H9 (cell line): ENCODE results near the gene TNFAIP8L1. TPM values are rescaled to one million over a fixed set of nuclear protein-coding genes. Genes with fewer than 3 reads are reported as not detected.

Experiments used
- DNase-seq: peaks from one replicate; pipeline ENCODE4 v3.0.0-alpha.2; 2017
- H2AFZ ChIP-seq: one replicate; pipeline ENCODE4 v1.6.1; 2013; ENCODE audit warnings: mild to moderate bottlenecking, low read length, control low read depth, moderate library complexity
- H2AK5ac ChIP-seq: 2 replicates; pipeline ENCODE4 v1.6.1; 2013; ENCODE audit warnings: low read length, control low read depth, mixed read lengths; ENCODE audit not compliant: insufficient read length
- H2BK120ac ChIP-seq: one replicate; pipeline ENCODE4 v1.6.1; 2013; ENCODE audit warnings: low read depth, mild to moderate bottlenecking, low read length, control low read depth, inconsistent platforms; ENCODE audit not compliant: poor library complexity, severe bottlenecking
- H2BK12ac ChIP-seq: 2 replicates; pipeline ENCODE4 v1.6.1; 2013; ENCODE audit warnings: low read length, control low read depth, mixed read lengths, low read depth; ENCODE audit not compliant: insufficient read length
- H2BK15ac ChIP-seq: 2 replicates; pipeline ENCODE4 v1.6.1; 2013; ENCODE audit warnings: low read depth, low read length, control low read depth
- H2BK20ac ChIP-seq: one replicate; pipeline ENCODE4 v1.6.1; 2013; ENCODE audit warnings: low read depth, mild to moderate bottlenecking, low read length, control low read depth, inconsistent platforms; ENCODE audit not compliant: poor library complexity, severe bottlenecking
- H2BK5ac ChIP-seq: 2 replicates; pipeline ENCODE4 v1.6.1; 2013; ENCODE audit warnings: low read length, control low read depth, mixed read lengths; ENCODE audit not compliant: insufficient read length
- H3K14ac ChIP-seq: 2 replicates; pipeline ENCODE4 v1.6.1; 2013; ENCODE audit warnings: low read length, control low read depth; ENCODE audit not compliant: insufficient read depth
- H3K18ac ChIP-seq: 2 replicates; pipeline ENCODE4 v1.6.1; 2013; ENCODE audit warnings: low read depth, mild to moderate bottlenecking, mixed read lengths, low read length, control low read depth; ENCODE audit not compliant: insufficient read length
- H3K23ac ChIP-seq: 2 replicates; pipeline ENCODE4 v1.6.1; 2013; ENCODE audit warnings: low read length, control low read depth, mixed read lengths, low read depth; ENCODE audit not compliant: insufficient read length
- H3K23me2 ChIP-seq: 2 replicates; pipeline ENCODE4 v1.6.1; 2013; ENCODE audit warnings: low read depth, mild to moderate bottlenecking, mixed read lengths, low read length, control low read depth; ENCODE audit not compliant: insufficient read length, poor library complexity, severe bottlenecking
- H3K27ac ChIP-seq: 2 replicates; pipeline ENCODE4 v1.5.1; 2013; ENCODE audit warnings: low read length, control low read depth, mixed read lengths, low read depth; ENCODE audit not compliant: insufficient read length
- H3K27me3 ChIP-seq: 2 replicates; pipeline ENCODE4 v1.6.1; 2013; ENCODE audit warnings: low read length, control low read depth, inconsistent platforms; ENCODE audit not compliant: insufficient read depth
- H3K4ac ChIP-seq: 2 replicates; pipeline ENCODE4 v1.6.1; 2013; ENCODE audit warnings: low read depth, mild to moderate bottlenecking, control low read depth, inconsistent platforms, low read length, moderate library complexity
- H3K4me1 ChIP-seq: 2 replicates; pipeline ENCODE4 v1.6.1; 2013; ENCODE audit warnings: low read length, control low read depth, inconsistent platforms; ENCODE audit not compliant: insufficient read depth
- H3K4me2 ChIP-seq: 2 replicates; pipeline ENCODE4 v1.6.1; 2013; ENCODE audit warnings: low read length, control low read depth, mixed read lengths; ENCODE audit not compliant: insufficient read length, insufficient read depth
- H3K56ac ChIP-seq: 2 replicates; pipeline ENCODE4 v1.6.1; 2013; ENCODE audit warnings: low read depth, mild to moderate bottlenecking, mixed read lengths, low read length, control low read depth; ENCODE audit not compliant: insufficient read length
- H3K79me1 ChIP-seq: 2 replicates; pipeline ENCODE4 v1.6.1; 2013; ENCODE audit warnings: low read depth, mild to moderate bottlenecking, moderate library complexity, low read length, control low read depth, inconsistent platforms; ENCODE audit not compliant: insufficient read depth, poor library complexity, severe bottlenecking
- H3K79me2 ChIP-seq: 2 replicates; pipeline ENCODE4 v1.6.1; 2013; ENCODE audit warnings: low read length, control low read depth, inconsistent platforms; ENCODE audit not compliant: insufficient read depth
- H3K9ac ChIP-seq: 2 replicates; pipeline ENCODE4 v1.6.1; 2013; ENCODE audit warnings: low read length, control low read depth, mixed read lengths; ENCODE audit not compliant: insufficient read length; ENCODE audit errors: extremely low read depth
- H3K9me3 ChIP-seq: one replicate; pipeline ENCODE4 v1.6.1; 2013; ENCODE audit warnings: low read depth, low read length, inconsistent platforms; ENCODE audit not compliant: control insufficient read depth
- H3T11ph ChIP-seq: one replicate; pipeline ENCODE4 v1.6.1; 2013; ENCODE audit warnings: mild to moderate bottlenecking, low read length, control low read depth, inconsistent platforms
- H4K20me1 ChIP-seq: one replicate; pipeline ENCODE4 v1.6.1; 2013; ENCODE audit not compliant: control insufficient read depth, insufficient read length, insufficient read depth
- H4K5ac ChIP-seq: 2 replicates; pipeline ENCODE4 v1.6.1; 2013; ENCODE audit warnings: low read depth, mild to moderate bottlenecking, mixed read lengths, low read length, control low read depth; ENCODE audit not compliant: insufficient read length
- H4K8ac ChIP-seq: replicated peaks from 2 replicates; pipeline ENCODE4 v1.6.1; 2013; ENCODE audit warnings: low read length, control low read depth, mixed read lengths, low read depth; ENCODE audit not compliant: insufficient read length
- H4K91ac ChIP-seq: 2 replicates; pipeline ENCODE4 v1.6.1; 2013; ENCODE audit warnings: low read depth, mild to moderate bottlenecking, moderate library complexity, mixed read lengths, low read length, control low read depth; ENCODE audit not compliant: insufficient read length
- H3K27ac Mint-ChIP-seq, 3 experiments: 2 replicates in 2 of 3; 3 replicates in 1 of 3; pipeline ENCODE4 v1.8.0; 2020 to 2021; ENCODE audit warnings: mixed read lengths in 3 of 3, mild to moderate bottlenecking in 1 of 3, moderate library complexity in 1 of 3
- H3K27me3 Mint-ChIP-seq: 2 replicates; pipeline ENCODE4 v1.8.0; 2021; ENCODE audit warnings: low read depth, mild to moderate bottlenecking, moderate library complexity, mixed read lengths
- H3K36me3 Mint-ChIP-seq, 3 experiments: 2 replicates in 2 of 3; 3 replicates in 1 of 3; pipeline ENCODE4 v1.8.0; 2020 to 2021; ENCODE audit warnings: low read depth in 3 of 3, mixed read lengths in 3 of 3; ENCODE audit not compliant: insufficient read depth in 1 of 3
- H3K4me1 Mint-ChIP-seq, 2 experiments: 2 replicates each; pipeline ENCODE4 v1.8.0; 2020; ENCODE audit warnings: mixed read lengths in 2 of 2
- H3K4me3 Mint-ChIP-seq, 2 experiments: 2 replicates in 1 of 2; 3 replicates in 1 of 2; pipeline ENCODE4 v1.8.0; 2020 to 2021; ENCODE audit warnings: mild to moderate bottlenecking in 2 of 2, mixed read lengths in 2 of 2, moderate library complexity in 1 of 2
- H3K9me3 Mint-ChIP-seq, 2 experiments: 2 replicates in 1 of 2; 3 replicates in 1 of 2; pipeline ENCODE4 v1.8.0; 2020; ENCODE audit warnings: mild to moderate bottlenecking in 2 of 2, mixed read lengths in 2 of 2, moderate library complexity in 1 of 2
- CTCF ChIP-seq: fragments of 200-600 bp; sonication (generic); conservative IDR thresholded peaks from 3 replicates; pipeline ENCODE4 v1.8.0; 2021; ENCODE audit warnings: antibody characterized with exemption, mild to moderate bottlenecking
- WGBS: extraction: QIAGEN DNeasy Blood & Tissue Kit; methylation state at CpG from one replicate; pipeline ENCODE4 v1.1.7; 2013; ENCODE audit warnings: missing lambda C conversion rate, low lambda C conversion rate, mixed read lengths; ENCODE audit not compliant: insufficient read length; ENCODE audit errors: extremely low coverage; 5-methylcytosine and 5-hydroxymethylcytosine counted together
- total RNA-seq: library from RNA; stranded (reverse); gene quantifications from 2 replicates; pipeline ENCODE4 v1.2.1, GENCODE V29; 2021

TNFAIP8L1 gene
- total RNA-seq, 1 experiment from 2014 or later = 4.2 TPM

GRCh38 chr19:4686700-4687099 lies 47.4 kb downstream of the TNFAIP8L1 start:
- no peak overlapping the region for H2BK5ac ChIP-seq
- H3K18ac ChIP-seq = no peak overlapping the region
- no peak overlapping the region for H4K5ac ChIP-seq
- H3K4me1 ChIP-seq = no peaks in the 10 kb centered on the region
- no peak overlapping the region for H2BK15ac ChIP-seq
- no peak overlapping the region for H2AFZ ChIP-seq
- H3K23ac ChIP-seq = no peak overlapping the region
- no peak for DNase-seq
- H2BK120ac ChIP-seq = no peak overlapping the region
- no peak for TF ChIP-seq CTCF
- no peaks in the 10 kb centered on the region for H3K79me2 ChIP-seq
- Mint-ChIP-seq H3K27ac (no peak overlapping the region), H3K36me3 (peaks cover 19 to 57% (median 21%) of the 10 kb centered on the region in 3 experiments), H3K9me3 (no peaks in the 10 kb centered on the region), H3K4me1 (no peaks in the 10 kb centered on the region), H3K4me3 (no peak overlapping the region; a peak in 1 of 5 replicates), H3K27me3 (no peaks in the 10 kb centered on the region)
- no peaks in the 10 kb centered on the region for H3K79me1 ChIP-seq
- no peak overlapping the region for H4K91ac ChIP-seq
- H3K14ac ChIP-seq = no peak overlapping the region
- no peaks in the 10 kb centered on the region for H4K20me1 ChIP-seq
- no peaks in the 10 kb centered on the region for H3K27me3 ChIP-seq
- no peak overlapping the region for H3T11ph ChIP-seq
- H3K23me2 ChIP-seq = no peaks in the 10 kb centered on the region
- no peak overlapping the region for H4K8ac ChIP-seq
- H3K56ac ChIP-seq = no peak overlapping the region
- H3K4me2 ChIP-seq = no peak overlapping the region
- H2BK20ac ChIP-seq = no peak overlapping the region
- no peak overlapping the region for H2AK5ac ChIP-seq
- H3K4ac ChIP-seq = no peak overlapping the region
- no peak overlapping the region for H3K27ac ChIP-seq
- WGBS = no CpG with 5 or more reads among the region's 10 CpGs
- no peak overlapping the region for H3K9ac ChIP-seq
- no peak overlapping the region for H2BK12ac ChIP-seq
- no peaks in the 10 kb centered on the region for H3K9me3 ChIP-seq
